ENCODE data around the gene ACP5. TPM values are rescaled to one million over a fixed set of nuclear protein-coding genes. Genes with fewer than 3 reads are reported as not detected.
"Not testable (repeated sequence)": the region's sequence is repeated elsewhere in the genome, so short reads cannot be mapped to it uniquely, and the experiment has no call there.

The ACP5 gene
- total RNA-seq, 4 donors from 2014 or later, result 24.4 to 133 (median 36.1) TPM

DNA sequence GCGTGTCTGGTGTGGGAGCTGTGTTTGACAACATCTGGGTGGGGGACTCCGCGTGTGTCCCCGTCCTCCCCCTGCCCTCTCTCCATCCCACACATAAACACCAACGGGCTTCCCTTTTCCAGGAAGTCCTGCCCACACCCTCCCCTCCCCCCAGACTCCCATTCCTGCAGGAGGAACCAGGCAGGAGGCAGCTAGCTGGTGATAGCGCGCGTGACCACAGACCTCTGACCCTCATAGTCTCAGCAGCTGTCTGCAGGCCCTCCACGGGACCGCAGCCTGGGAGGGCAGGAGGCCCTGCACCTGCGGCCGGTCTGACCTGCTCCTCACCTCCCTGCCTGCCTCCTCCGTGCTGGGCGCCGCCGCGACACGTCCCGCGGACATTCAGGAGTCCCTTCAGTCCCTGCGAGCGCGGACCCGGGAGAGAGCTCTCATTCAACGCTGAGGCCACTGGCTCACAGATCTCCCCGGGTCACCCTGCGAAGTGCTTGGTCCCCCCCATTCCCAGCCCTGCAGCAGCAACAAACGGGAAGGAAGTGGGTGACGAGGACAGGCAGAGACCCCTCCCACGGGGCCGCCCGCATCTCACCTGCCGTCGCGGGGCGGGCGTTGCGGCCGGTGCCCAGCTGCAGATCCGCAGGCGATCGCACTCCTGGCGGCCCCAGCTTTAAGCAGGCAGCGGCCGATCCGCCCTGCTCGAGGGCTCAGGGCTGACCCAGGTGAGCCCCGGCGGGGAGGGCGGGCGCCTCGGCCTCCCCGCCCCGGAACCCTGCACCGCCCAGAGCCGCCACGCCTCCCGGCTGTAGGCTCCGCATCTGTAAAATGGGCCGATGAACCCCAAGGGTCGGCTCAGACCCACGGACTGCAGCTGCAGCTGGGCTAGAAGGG, 1.1 kb upstream of the ACP5 start:
- DNase-seq (ENCODE audit: low spot score) (no peak), ATAC-seq (ENCODE audit: low FRiP score) (no peak)
- TF ChIP-seq, protein P1, sequence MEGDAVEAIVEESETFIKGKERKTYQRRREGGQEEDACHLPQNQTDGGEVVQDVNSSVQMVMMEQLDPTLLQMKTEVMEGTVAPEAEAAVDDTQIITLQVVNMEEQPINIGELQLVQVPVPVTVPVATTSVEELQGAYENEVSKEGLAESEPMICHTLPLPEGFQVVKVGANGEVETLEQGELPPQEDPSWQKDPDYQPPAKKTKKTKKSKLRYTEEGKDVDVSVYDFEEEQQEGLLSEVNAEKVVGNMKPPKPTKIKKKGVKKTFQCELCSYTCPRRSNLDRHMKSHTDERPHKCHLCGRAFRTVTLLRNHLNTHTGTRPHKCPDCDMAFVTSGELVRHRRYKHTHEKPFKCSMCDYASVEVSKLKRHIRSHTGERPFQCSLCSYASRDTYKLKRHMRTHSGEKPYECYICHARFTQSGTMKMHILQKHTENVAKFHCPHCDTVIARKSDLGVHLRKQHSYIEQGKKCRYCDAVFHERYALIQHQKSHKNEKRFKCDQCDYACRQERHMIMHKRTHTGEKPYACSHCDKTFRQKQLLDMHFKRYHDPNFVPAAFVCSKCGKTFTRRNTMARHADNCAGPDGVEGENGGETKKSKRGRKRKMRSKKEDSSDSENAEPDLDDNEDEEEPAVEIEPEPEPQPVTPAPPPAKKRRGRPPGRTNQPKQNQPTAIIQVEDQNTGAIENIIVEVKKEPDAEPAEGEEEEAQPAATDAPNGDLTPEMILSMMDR (IDR thresholded peaks at IDR 0.05), result no peak

DNA sequence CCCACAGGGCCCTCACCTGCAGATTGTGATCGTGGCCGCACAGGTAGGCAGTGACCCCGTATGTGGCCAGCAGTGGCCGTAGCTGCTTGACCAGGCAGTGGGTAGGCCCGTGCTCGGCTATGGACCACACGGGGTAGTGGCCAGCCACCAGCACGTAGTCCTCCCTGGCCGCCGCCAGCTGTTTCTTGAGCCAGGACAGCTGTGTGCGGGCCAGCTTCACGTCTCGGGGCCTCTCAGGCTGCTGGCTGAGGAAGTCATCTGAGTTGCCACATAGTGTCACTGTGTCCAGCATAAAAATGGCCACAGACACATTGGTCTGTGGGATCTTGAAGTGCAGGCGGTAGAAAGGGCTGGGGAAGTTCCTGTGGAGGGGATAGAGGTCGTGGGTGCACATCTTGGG, 1.2 kb downstream of the ACP5 start:
- TF ChIP-seq, protein P1 (IDR thresholded peaks at IDR 0.05), result no peak
- ATAC-seq (ENCODE audit: low FRiP score), result no peak

GRCh38 chr19:11574689-11575088, 2.8 kb downstream of the ACP5 start:
- no peak for ATAC-seq (ENCODE audit: low FRiP score)
- no peak for DNase-seq (ENCODE audit: low spot score)
- TF ChIP-seq, protein P1 (IDR thresholded peaks at IDR 0.05), result no peak

More for the DNA sequence above, 1.2 kb downstream of the ACP5 start:
- no peak for DNase-seq (ENCODE audit: low spot score)

DNA sequence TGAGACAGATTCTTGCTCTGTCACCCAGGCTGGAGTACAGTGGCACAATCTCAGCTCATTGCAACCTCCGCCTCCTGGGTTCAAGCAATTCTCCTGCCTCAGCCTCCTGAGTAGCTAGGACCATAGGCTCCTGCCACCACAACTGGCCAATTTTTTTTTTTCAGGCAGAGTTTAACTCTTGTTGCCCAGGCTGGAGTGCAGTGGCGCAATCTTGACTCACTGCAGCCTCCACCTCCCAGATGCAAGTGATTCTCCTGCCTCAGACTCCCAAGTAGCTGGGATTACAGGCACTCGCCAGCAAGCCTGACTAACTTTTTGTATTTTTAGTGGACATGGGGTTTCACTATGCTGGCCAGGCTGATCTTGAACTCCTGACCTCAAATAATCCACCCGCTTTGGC, 3.7 kb downstream of the ACP5 start:
- not testable (repeated sequence) for ATAC-seq (ENCODE audit: low FRiP score); DNase-seq (ENCODE audit: low spot score)

DNA sequence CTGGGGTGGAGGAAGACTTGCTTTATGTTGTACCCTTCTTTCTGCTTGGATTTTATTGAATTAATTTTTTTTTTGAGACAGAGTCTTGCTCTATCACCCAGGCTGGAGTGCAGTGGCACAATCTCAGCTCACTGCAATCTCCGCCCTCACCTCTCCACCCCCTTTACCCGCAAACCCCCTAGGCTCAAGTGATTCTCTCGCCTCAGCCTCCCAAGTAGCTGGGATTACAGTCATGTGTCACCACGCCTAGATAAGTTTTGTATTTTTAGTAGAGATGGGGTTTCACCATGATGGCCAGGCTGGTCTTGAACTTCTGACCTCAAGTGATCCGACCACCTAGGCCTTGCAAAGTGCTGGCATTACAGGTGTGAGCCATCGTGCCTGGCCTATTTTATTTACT, 4.1 kb downstream of the ACP5 start:
- ATAC-seq (ENCODE audit: low FRiP score); DNase-seq (ENCODE audit: low spot score): not testable (repeated sequence)

GRCh38 chr19:11570039-11570462, 7.4 kb downstream of the ACP5 start:
- TF ChIP-seq, protein P1 (IDR thresholded peaks at IDR 0.05), result no peak
- DNase-seq (ENCODE audit: low spot score) (no peak), ATAC-seq (ENCODE audit: low FRiP score) (no peak)

GRCh38 chr19:11566164-11566563, 11.3 kb downstream of the ACP5 start:
- no peak for ATAC-seq (ENCODE audit: low FRiP score)
- DNase-seq (ENCODE audit: low spot score), result no peak
- TF ChIP-seq, protein P1 (IDR thresholded peaks at IDR 0.05), result no peak

DNA sequence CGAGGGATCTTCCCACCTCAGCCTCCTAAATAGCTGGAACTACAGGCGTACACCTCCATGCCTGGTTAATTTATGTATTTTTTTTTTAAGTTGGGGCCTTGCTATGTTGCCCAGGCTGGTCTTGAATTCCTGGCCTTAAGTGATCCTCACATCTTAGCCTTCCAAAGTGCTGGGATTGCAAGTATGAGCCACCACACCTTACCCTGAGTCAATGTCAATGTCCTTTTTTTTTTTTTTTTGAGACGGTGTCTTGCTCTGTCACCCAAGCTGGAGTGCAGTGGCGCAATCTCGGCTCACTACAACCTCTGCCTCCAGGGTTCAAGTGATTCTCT, 11.8 kb downstream of the ACP5 start:
- not testable (repeated sequence) for DNase-seq (ENCODE audit: low spot score); ATAC-seq (ENCODE audit: low FRiP score)

GRCh38 chr19:11564082-11564807, 13.2 kb downstream of the ACP5 start:
- not testable (repeated sequence) for DNase-seq (ENCODE audit: low spot score); ATAC-seq (ENCODE audit: low FRiP score)

Measured in omental fat pad (tissue), 4 donors.